Brain microvascular endothelial cell (primary cell): ENCODE data around the gene RDH5.
A peak's percentile ranks its signal among the peaks of the same experiment; 100 is the strongest.

ENCODE experiments used
- DNase-seq: peaks from one replicate; pipeline ENCODE4 v3.0.0-alpha.2; 2020
- H3K27ac ChIP-seq: fragments of 250-450 bp; sonication (Bioruptor Pico); 2 replicates; pipeline ENCODE4 v1.5.1; 2020; ENCODE audit warnings: mild to moderate bottlenecking, moderate library complexity
- H3K27me3 ChIP-seq: fragments of 250-450 bp; sonication (Bioruptor Pico); replicated peaks from 2 replicates; pipeline ENCODE4 v1.5.1; 2020; ENCODE audit warnings: mild to moderate bottlenecking
- H3K36me3 ChIP-seq: fragments of 250-450 bp; sonication (Bioruptor Pico); replicated peaks from 2 replicates; pipeline ENCODE4 v1.5.1; 2020; ENCODE audit warnings: mild to moderate bottlenecking
- H3K4me3 ChIP-seq: 2 replicates; pipeline ENCODE4 v1.5.1; 2011; ENCODE audit warnings: low read depth, mild to moderate bottlenecking, control low read depth, low read length, moderate library complexity
- CTCF ChIP-seq: IDR thresholded peaks from 2 replicates; pipeline ENCODE4 v1.5.1; 2011; ENCODE audit warnings: low read depth, mild to moderate bottlenecking, moderate library complexity, low read length, control low read depth, inconsistent platforms; ENCODE audit errors: missing control alignments
- in situ Hi-C: cut with HindIII; loops from 2 replicates; pipeline ENCODE4 v1.10.0; 2017; ENCODE audit warnings: low sequenced_read_pairs, low pct_ligation_motif_present

Gene RDH5

GRCh38 chr12:55681142-55682077 lies 38.8 kb upstream of the RDH5 start:
- in situ Hi-C loops, result no loop called here
- peak overlapping the region; percentile 26 for H3K4me3 ChIP-seq
- no peaks in the 10 kb centered on the region for H3K36me3 ChIP-seq
- no peaks in the 10 kb centered on the region for H3K27me3 ChIP-seq
- peak; percentile 65 for TF ChIP-seq CTCF
- peak; percentile 25 for DNase-seq
- no peak overlapping the region for H3K27ac ChIP-seq

- in situ Hi-C loops, result no loop called here
- Histone ChIP-seq H3K36me3 (no peaks in the 10 kb centered on the region), H3K27me3 (no peaks in the 10 kb centered on the region), H3K27ac (no peak overlapping the region), H3K4me3 (no peak overlapping the region)
- no peak for TF ChIP-seq CTCF
- no peak for DNase-seq
Observed at GRCh38 chr12:55682087-55682796, 38.0 kb upstream of the RDH5 start.

DNA sequence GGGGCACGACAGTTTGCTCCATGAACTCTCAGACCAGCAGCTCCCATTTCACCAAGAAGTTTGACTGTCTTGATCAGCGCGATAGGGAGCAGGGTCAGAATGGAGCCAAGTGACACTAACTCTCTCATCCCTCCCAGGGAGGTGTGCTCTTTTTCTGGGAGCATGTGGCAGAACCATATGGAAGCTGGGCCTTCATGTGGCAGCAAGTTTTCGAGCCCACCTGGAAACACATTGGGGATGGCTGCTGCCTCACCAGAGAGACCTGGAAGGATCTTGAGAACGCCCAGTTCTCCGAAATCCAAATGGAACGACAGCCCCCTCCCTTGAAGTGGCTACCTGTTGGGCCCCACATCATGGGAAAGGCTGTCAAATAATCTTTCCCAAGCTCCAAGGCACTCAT lies 36.5 kb upstream of the RDH5 start:
- in situ Hi-C loops, result no loop called here
- DNase-seq, result no peak
- Histone ChIP-seq H3K36me3 (no peaks in the 10 kb centered on the region), H3K27me3 (no peaks in the 10 kb centered on the region), H3K27ac (no peak overlapping the region), H3K4me3 (no peak overlapping the region)
- no peak for TF ChIP-seq CTCF

DNA sequence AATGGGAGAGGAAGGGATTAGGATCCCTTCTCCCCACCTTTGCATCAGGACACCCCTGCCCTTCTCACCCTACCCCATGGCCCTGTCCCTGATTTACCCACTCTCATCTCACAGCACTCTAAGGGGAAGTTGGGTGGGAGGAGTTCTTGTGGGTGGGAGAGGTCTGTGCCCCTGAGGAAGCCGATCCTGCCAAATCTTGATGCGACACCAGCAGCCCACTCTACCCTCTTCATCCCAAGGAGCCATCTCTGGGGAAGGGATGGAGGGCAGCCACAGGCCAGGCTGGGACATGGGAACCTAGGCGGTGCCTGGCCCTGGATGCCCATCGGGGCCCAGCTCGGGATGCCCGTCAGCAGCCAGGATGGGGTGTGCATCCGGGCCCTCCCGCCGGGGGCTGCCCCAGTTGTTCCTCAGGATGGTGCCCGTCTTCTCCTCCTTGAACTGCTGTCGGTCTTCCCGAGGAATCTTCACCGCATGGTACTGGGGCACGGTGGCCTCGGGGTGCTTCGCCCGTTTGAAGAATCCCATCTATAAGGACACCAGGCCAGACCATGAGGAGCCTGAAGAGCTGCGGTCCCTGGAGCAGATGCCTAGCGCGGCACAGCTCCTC lies 35.3 kb upstream of the RDH5 start:
- Histone ChIP-seq H3K27me3 (no peaks in the 10 kb centered on the region), H3K4me3 (no peak overlapping the region), H3K27ac (no peak overlapping the region), H3K36me3 (no peaks in the 10 kb centered on the region)
- no peak for DNase-seq
- TF ChIP-seq CTCF, result no peak
- in situ Hi-C loops, result no loop called here

DNA sequence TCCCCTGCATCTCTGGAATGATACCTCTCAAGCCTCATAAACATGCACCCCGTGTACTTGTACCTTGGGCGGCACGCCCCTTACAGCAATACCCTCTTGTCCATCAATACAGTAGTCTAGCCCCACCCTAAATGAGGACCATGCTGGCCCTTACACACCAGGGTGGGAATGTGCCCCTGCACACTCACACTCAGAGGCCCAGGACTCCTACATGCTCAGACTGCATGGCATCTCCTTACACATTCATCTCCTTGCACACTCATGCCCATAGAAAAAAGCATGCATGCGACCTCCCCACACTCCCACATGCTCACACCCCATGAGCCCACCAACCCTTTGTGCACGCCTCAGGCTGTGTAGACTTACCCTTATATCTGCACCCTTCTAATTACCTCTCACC lies 34.5 kb upstream of the RDH5 start:
- in situ Hi-C loops, result no loop called here
- Histone ChIP-seq H3K27ac (no peak overlapping the region), H3K36me3 (no peaks in the 10 kb centered on the region), H3K27me3 (no peaks in the 10 kb centered on the region), H3K4me3 (no peak overlapping the region)
- TF ChIP-seq CTCF, result no peak
- DNase-seq, result no peak
